ENCODE data around the gene FBP1. TPM values are rescaled to one million over a fixed set of nuclear protein-coding genes. Genes with fewer than 3 reads are reported as not detected.
"Not testable (repeated sequence)": the region's sequence is repeated elsewhere in the genome, so short reads cannot be mapped to it uniquely, and the experiment has no call there.

Gene FBP1
- total RNA-seq, 1 donor from 2014 or later = not detected

GRCh38 chr9:94593459-94594345 is 45.6 kb downstream of the FBP1 start, which contains the start of gene FBP2:
FBP2 (minus strand) TSS chr9:94593824; CDS start chr9:94593726, 98 bp downstream.
- H3K27ac Mint-ChIP-seq = no peak within 1 kb of the TSS
- no peak for DNase-seq
- H3K9me3 Mint-ChIP-seq = no peaks in the 10 kb centered on the region
- no peak within 1 kb of the TSS for H3K4me3 Mint-ChIP-seq
- intact Hi-C loops (cut with micrococcal nuclease) = no loop called here
- no peaks in the 10 kb centered on the region for H3K36me3 Mint-ChIP-seq (ENCODE audit: low read depth)
- no peaks in the 10 kb centered on the region for H3K4me1 Mint-ChIP-seq
- no peaks in the 10 kb centered on the region for H3K27me3 Mint-ChIP-seq

- H3K9me3 Mint-ChIP-seq; intact Hi-C loops (cut with micrococcal nuclease); H3K36me3 Mint-ChIP-seq (ENCODE audit: low read depth); DNase-seq; H3K4me3 Mint-ChIP-seq; H3K27ac Mint-ChIP-seq; H3K27me3 Mint-ChIP-seq; H3K4me1 Mint-ChIP-seq: not testable (repeated sequence)
Measured at GRCh38 chr9:94592683-94593082, 46.6 kb downstream of the FBP1 start.

GRCh38 chr9:94591876-94592275 is 47.4 kb downstream of the FBP1 start:
- H3K36me3 Mint-ChIP-seq (ENCODE audit: low read depth) = no peaks in the 10 kb centered on the region
- H3K4me3 Mint-ChIP-seq = no peak overlapping the region
- intact Hi-C loops (cut with micrococcal nuclease) = no loop called here
- H3K27me3 Mint-ChIP-seq = no peaks in the 10 kb centered on the region
- peaks cover 5% of the 10 kb centered on the region for H3K4me1 Mint-ChIP-seq
- no peak for DNase-seq
- H3K27ac Mint-ChIP-seq = no peak overlapping the region
- no peaks in the 10 kb centered on the region for H3K9me3 Mint-ChIP-seq

GRCh38 chr9:94591046-94591545 is 48.2 kb downstream of the FBP1 start:
- H3K36me3 Mint-ChIP-seq (ENCODE audit: low read depth); intact Hi-C loops (cut with micrococcal nuclease); H3K9me3 Mint-ChIP-seq; DNase-seq; H3K27me3 Mint-ChIP-seq; H3K27ac Mint-ChIP-seq; H3K4me3 Mint-ChIP-seq: not testable (repeated sequence)
- H3K4me1 Mint-ChIP-seq = peaks cover 11% of the 10 kb centered on the region

GRCh38 chr9:94588681-94589080 is 50.6 kb downstream of the FBP1 start:
- no peak for DNase-seq
- no peak overlapping the region for H3K4me3 Mint-ChIP-seq
- intact Hi-C loops (cut with micrococcal nuclease) = no loop called here

GRCh38 chr9:94586814-94587213 is 52.5 kb downstream of the FBP1 start:
- Mint-ChIP-seq H3K36me3 (ENCODE audit: low read depth) (no peaks in the 10 kb centered on the region), H3K9me3 (no peaks in the 10 kb centered on the region), H3K27me3 (no peaks in the 10 kb centered on the region), H3K27ac (no peak overlapping the region), H3K4me3 (peak overlapping the region; percentile 9), H3K4me1 (peaks cover 18% of the 10 kb centered on the region)
- DNase-seq = no peak
- intact Hi-C loops (cut with micrococcal nuclease) = no loop called here

More at GRCh38 chr9:94588681-94589080, 50.6 kb downstream of the FBP1 start:
- Mint-ChIP-seq H3K27ac (no peak overlapping the region), H3K36me3 (ENCODE audit: low read depth) (no peaks in the 10 kb centered on the region), H3K4me1 (peaks cover 18% of the 10 kb centered on the region), H3K27me3 (no peaks in the 10 kb centered on the region), H3K9me3 (no peaks in the 10 kb centered on the region)

- peak overlapping the region; percentile 9 for H3K4me3 Mint-ChIP-seq
- no peaks in the 10 kb centered on the region for H3K9me3 Mint-ChIP-seq
- intact Hi-C loops (cut with micrococcal nuclease) = no loop called here
- no peak for DNase-seq
- H3K4me1 Mint-ChIP-seq = peaks cover 18% of the 10 kb centered on the region
- H3K36me3 Mint-ChIP-seq (ENCODE audit: low read depth) = no peaks in the 10 kb centered on the region
- no peaks in the 10 kb centered on the region for H3K27me3 Mint-ChIP-seq
- H3K27ac Mint-ChIP-seq = no peak overlapping the region
Measured at GRCh38 chr9:94586316-94586715, 53.0 kb downstream of the FBP1 start.

- DNase-seq = no peak
- H3K27me3 Mint-ChIP-seq = peaks cover 3% of the 10 kb centered on the region
- H3K27ac Mint-ChIP-seq = no peak overlapping the region
- no peaks in the 10 kb centered on the region for H3K9me3 Mint-ChIP-seq
- H3K36me3 Mint-ChIP-seq (ENCODE audit: low read depth) = no peaks in the 10 kb centered on the region
- intact Hi-C loops (cut with micrococcal nuclease) = no loop called here
- peaks cover 18% of the 10 kb centered on the region for H3K4me1 Mint-ChIP-seq
- no peak overlapping the region for H3K4me3 Mint-ChIP-seq
Measured at GRCh38 chr9:94584555-94584954, 54.8 kb downstream of the FBP1 start.

GRCh38 chr9:94581728-94582127 is 57.6 kb downstream of the FBP1 start:
- Mint-ChIP-seq H3K27me3 (peaks cover 3% of the 10 kb centered on the region), H3K9me3 (no peaks in the 10 kb centered on the region), H3K36me3 (ENCODE audit: low read depth) (no peaks in the 10 kb centered on the region), H3K4me1 (peaks cover 18% of the 10 kb centered on the region), H3K27ac (no peak overlapping the region), H3K4me3 (no peak overlapping the region)
- DNase-seq = no peak
- intact Hi-C loops (cut with micrococcal nuclease) = no loop called here

- intact Hi-C loops (cut with micrococcal nuclease) = no loop called here
- Mint-ChIP-seq H3K9me3 (no peaks in the 10 kb centered on the region), H3K4me3 (no peak overlapping the region), H3K36me3 (ENCODE audit: low read depth) (no peaks in the 10 kb centered on the region), H3K4me1 (peaks cover 5% of the 10 kb centered on the region), H3K27me3 (peaks cover 11% of the 10 kb centered on the region), H3K27ac (no peak overlapping the region)
- DNase-seq = no peak
Measured at GRCh38 chr9:94577571-94577970, 61.7 kb downstream of the FBP1 start.

- H3K27ac Mint-ChIP-seq = no peak overlapping the region
- H3K9me3 Mint-ChIP-seq = no peaks in the 10 kb centered on the region
- intact Hi-C loops (cut with micrococcal nuclease) = no loop called here
- peaks cover 14% of the 10 kb centered on the region for H3K27me3 Mint-ChIP-seq
- H3K4me1 Mint-ChIP-seq = peaks cover 5% of the 10 kb centered on the region
- no peak overlapping the region for H3K4me3 Mint-ChIP-seq
- no peak for DNase-seq
- no peaks in the 10 kb centered on the region for H3K36me3 Mint-ChIP-seq (ENCODE audit: low read depth)
Measured at GRCh38 chr9:94577036-94577435, 62.3 kb downstream of the FBP1 start.

GRCh38 chr9:94576131-94576530 is 63.2 kb downstream of the FBP1 start:
- Mint-ChIP-seq H3K27me3 (peaks cover 16% of the 10 kb centered on the region), H3K4me1 (peaks cover 5% of the 10 kb centered on the region), H3K27ac (no peak overlapping the region), H3K4me3 (no peak overlapping the region), H3K9me3 (no peaks in the 10 kb centered on the region), H3K36me3 (ENCODE audit: low read depth) (no peaks in the 10 kb centered on the region)
- no peak for DNase-seq
- intact Hi-C loops (cut with micrococcal nuclease) = no loop called here

GRCh38 chr9:94568972-94569712 is 70.2 kb downstream of the FBP1 start:
- H3K36me3 Mint-ChIP-seq (ENCODE audit: low read depth) = no peaks in the 10 kb centered on the region
- DNase-seq = no peak
- H3K27ac Mint-ChIP-seq = no peak overlapping the region
- H3K4me3 Mint-ChIP-seq = no peak overlapping the region
- no peaks in the 10 kb centered on the region for H3K4me1 Mint-ChIP-seq
- intact Hi-C loops (cut with micrococcal nuclease) = no loop called here
- no peaks in the 10 kb centered on the region for H3K9me3 Mint-ChIP-seq
- peaks cover 11% of the 10 kb centered on the region for H3K27me3 Mint-ChIP-seq

GRCh38 chr9:94568250-94568889 is 70.9 kb downstream of the FBP1 start:
- intact Hi-C loops (cut with micrococcal nuclease) = no loop called here
- Mint-ChIP-seq H3K36me3 (ENCODE audit: low read depth) (no peaks in the 10 kb centered on the region), H3K9me3 (no peaks in the 10 kb centered on the region), H3K27ac (no peak overlapping the region), H3K27me3 (peaks cover 11% of the 10 kb centered on the region), H3K4me1 (no peaks in the 10 kb centered on the region), H3K4me3 (no peak overlapping the region)
- DNase-seq = no peak

Measured in activated CD4-positive, alpha-beta T cell treated with anti-CD3 and anti-CD28 coated beads, Interleukin-2, amount 10 ng/mL, durations not matched to agents 24 days and 14 days (primary cell).